ENCODE results near the gene DNAJB6. TPM values are rescaled to one million over a fixed set of nuclear protein-coding genes. Genes with fewer than 3 reads are reported as not detected.

Gene DNAJB6
- polyA plus RNA-seq, 3 donors: 66.6 to 117 (median 116) TPM

GRCh38 chr7:157375410-157375809, 38.6 kb downstream of the DNAJB6 start:
- H3K9me3 Mint-ChIP-seq: no peaks in the 10 kb centered on the region
- no peak overlapping the region for H3K9ac ChIP-seq (ENCODE audit: insufficient read depth, low read length, poor library complexity, severe bottlenecking)
- no peaks in the 10 kb centered on the region for H3K4me1 Mint-ChIP-seq
- H3K27ac ChIP-seq (ENCODE audit: low read depth in 1 of 2, low read length in 2 of 2): no peak overlapping the region
- no peak overlapping the region for H3K4me3 ChIP-seq (replicated peaks in 1 of 3; ENCODE audit: low read depth in 2 of 3, low read length in 3 of 3)
- H3K27ac Mint-ChIP-seq: peak overlapping the region in 3 of 7 donors; percentile 2 to 76 (median 44)
- WGBS (ENCODE audit: insufficient coverage): 86% methylated on average over 6 of the region's 7 CpGs
- no peak overlapping the region for H3K4me2 ChIP-seq (replicated peaks; ENCODE audit: extremely low read depth, low read length, poor library complexity, severe bottlenecking)
- H3K27me3 Mint-ChIP-seq (ENCODE audit: low read depth in 3 of 3): no peaks in the 10 kb centered on the region
- no peaks in the 10 kb centered on the region for H3K9me3 ChIP-seq (replicated peaks in 1 of 2; ENCODE audit: control insufficient read depth in 1 of 2, insufficient read depth in 1 of 2, low read length in 2 of 2)
- no peaks in the 10 kb centered on the region for H3K4me1 ChIP-seq (ENCODE audit: control insufficient read depth in 1 of 2, insufficient read depth in 2 of 2, low read length in 2 of 2)
- peaks cover 100% of the 10 kb centered on the region for H3K79me2 ChIP-seq (ENCODE audit: insufficient read depth, low read length)
- H3K36me3 ChIP-seq (replicated peaks in 1 of 2; ENCODE audit: control insufficient read depth in 1 of 2, insufficient read depth in 2 of 2, low read length in 2 of 2): peaks cover 54 to 97% of the 10 kb centered on the region in 2 donors
- TF ChIP-seq, protein P1, sequence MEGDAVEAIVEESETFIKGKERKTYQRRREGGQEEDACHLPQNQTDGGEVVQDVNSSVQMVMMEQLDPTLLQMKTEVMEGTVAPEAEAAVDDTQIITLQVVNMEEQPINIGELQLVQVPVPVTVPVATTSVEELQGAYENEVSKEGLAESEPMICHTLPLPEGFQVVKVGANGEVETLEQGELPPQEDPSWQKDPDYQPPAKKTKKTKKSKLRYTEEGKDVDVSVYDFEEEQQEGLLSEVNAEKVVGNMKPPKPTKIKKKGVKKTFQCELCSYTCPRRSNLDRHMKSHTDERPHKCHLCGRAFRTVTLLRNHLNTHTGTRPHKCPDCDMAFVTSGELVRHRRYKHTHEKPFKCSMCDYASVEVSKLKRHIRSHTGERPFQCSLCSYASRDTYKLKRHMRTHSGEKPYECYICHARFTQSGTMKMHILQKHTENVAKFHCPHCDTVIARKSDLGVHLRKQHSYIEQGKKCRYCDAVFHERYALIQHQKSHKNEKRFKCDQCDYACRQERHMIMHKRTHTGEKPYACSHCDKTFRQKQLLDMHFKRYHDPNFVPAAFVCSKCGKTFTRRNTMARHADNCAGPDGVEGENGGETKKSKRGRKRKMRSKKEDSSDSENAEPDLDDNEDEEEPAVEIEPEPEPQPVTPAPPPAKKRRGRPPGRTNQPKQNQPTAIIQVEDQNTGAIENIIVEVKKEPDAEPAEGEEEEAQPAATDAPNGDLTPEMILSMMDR (IDR thresholded peaks at IDR 0.05): no peak
- DNase-seq: no peak
- no peaks in the 10 kb centered on the region for H3K27me3 ChIP-seq (ENCODE audit: control insufficient read depth in 2 of 2, insufficient read depth in 2 of 2, low read length in 2 of 2)
- no peak overlapping the region for H2AFZ ChIP-seq (ENCODE audit: insufficient read depth, low read depth, low read length, poor library complexity, severe bottlenecking)
- no peak overlapping the region for H3K4me3 Mint-ChIP-seq
- intact Hi-C loops (cut with micrococcal nuclease): no loop called here
- H3K36me3 Mint-ChIP-seq: peaks cover 68 to 87% of the 10 kb centered on the region in 2 donors
- H4K20me1 ChIP-seq (ENCODE audit: insufficient read depth, low read length): peaks cover 100% of the 10 kb centered on the region

DNA sequence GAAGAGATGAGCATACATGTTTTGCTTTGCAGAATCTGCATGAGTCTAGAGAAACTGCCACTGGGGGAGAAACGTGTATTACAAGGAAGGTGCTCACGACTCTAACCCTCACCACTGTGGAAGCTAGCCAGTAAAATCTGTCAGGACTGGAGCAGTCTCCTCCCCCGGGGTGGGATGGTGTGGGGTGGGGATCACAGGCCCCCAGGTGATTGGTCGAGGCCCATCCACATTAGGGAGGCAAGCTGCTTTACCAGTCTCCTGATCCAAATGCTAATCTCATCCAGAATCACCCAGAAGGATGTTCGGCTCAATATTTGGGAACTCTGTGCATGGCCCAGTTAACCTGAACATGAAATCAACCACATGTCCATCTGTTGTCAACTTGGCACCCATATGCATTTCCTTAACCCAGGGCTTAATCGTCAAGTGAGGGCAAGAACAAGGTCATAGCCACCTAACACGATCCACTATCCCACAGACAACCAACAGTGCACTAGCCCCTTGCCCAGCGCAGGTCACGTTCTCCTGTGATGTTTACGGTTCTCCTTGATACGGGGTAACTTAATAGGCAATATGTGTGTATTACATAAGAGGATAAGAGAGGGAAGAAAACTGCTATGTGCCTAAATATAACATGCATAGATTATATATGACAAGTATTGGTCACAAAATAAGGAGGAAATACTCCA, 40.8 kb downstream of the DNAJB6 start:
- Histone ChIP-seq H3K36me3 (replicated peaks in 1 of 2; ENCODE audit: control insufficient read depth in 1 of 2, insufficient read depth in 2 of 2, low read length in 2 of 2) (peaks cover 48 to 97% of the 10 kb centered on the region in 2 donors), H2AFZ (ENCODE audit: insufficient read depth, low read depth, low read length, poor library complexity, severe bottlenecking) (no peak overlapping the region), H3K4me1 (ENCODE audit: control insufficient read depth in 1 of 2, insufficient read depth in 2 of 2, low read length in 2 of 2) (no peaks in the 10 kb centered on the region), H3K27me3 (ENCODE audit: control insufficient read depth in 2 of 2, insufficient read depth in 2 of 2, low read length in 2 of 2) (no peaks in the 10 kb centered on the region), H4K20me1 (ENCODE audit: insufficient read depth, low read length) (peaks cover 100% of the 10 kb centered on the region), H3K4me2 (replicated peaks; ENCODE audit: extremely low read depth, low read length, poor library complexity, severe bottlenecking) (no peak overlapping the region), H3K9ac (ENCODE audit: insufficient read depth, low read length, poor library complexity, severe bottlenecking) (no peak overlapping the region), H3K27ac (ENCODE audit: low read depth in 1 of 2, low read length in 2 of 2) (no peak overlapping the region), H3K9me3 (replicated peaks in 1 of 2; ENCODE audit: control insufficient read depth in 1 of 2, insufficient read depth in 1 of 2, low read length in 2 of 2) (no peaks in the 10 kb centered on the region), H3K4me3 (replicated peaks in 1 of 3; ENCODE audit: low read depth in 2 of 3, low read length in 3 of 3) (no peak overlapping the region), H3K79me2 (ENCODE audit: insufficient read depth, low read length) (peaks cover 94% of the 10 kb centered on the region)
- intact Hi-C loops (cut with micrococcal nuclease): no loop called here
- 100% methylated on average over 1 of the region's 11 CpGs for WGBS (ENCODE audit: insufficient coverage)
- no peaks in the 10 kb centered on the region for H3K9me3 Mint-ChIP-seq
- H3K4me1 Mint-ChIP-seq: no peaks in the 10 kb centered on the region
- peak overlapping the region in 1 of 7 donors; percentile 65 for H3K27ac Mint-ChIP-seq
- TF ChIP-seq, protein P1 (IDR thresholded peaks at IDR 0.05): no peak
- no peaks in the 10 kb centered on the region for H3K27me3 Mint-ChIP-seq (ENCODE audit: low read depth in 3 of 3)
- H3K36me3 Mint-ChIP-seq: peaks cover 68 to 87% of the 10 kb centered on the region in 2 donors
- no peak overlapping the region for H3K4me3 Mint-ChIP-seq
- DNase-seq: no peak
